Stomach smooth muscle (tissue), 2 donors: Measurements from ENCODE around the gene RBP3.

ENCODE experiments used
- H3K27ac ChIP-seq: one replicate; pipeline ENCODE4 v1.7.0; 2013; ENCODE audit warnings: mild to moderate bottlenecking, low read length, inconsistent platforms
- H3K27me3 ChIP-seq, 2 donors: one replicate each; pipeline ENCODE4 v1.7.0; 2013; ENCODE audit warnings: low read length in 2 of 2; ENCODE audit not compliant: insufficient read depth in 2 of 2, control insufficient read depth in 1 of 2
- H3K36me3 ChIP-seq, 2 donors: one replicate each; pipeline ENCODE4 v1.7.0; 2013; ENCODE audit warnings: low read length in 2 of 2; ENCODE audit not compliant: control insufficient read depth in 2 of 2, insufficient read depth in 2 of 2
- H3K4me1 ChIP-seq: one replicate; pipeline ENCODE4 v1.7.0; 2013; ENCODE audit warnings: low read length; ENCODE audit not compliant: control insufficient read depth, insufficient read depth
- H3K4me3 ChIP-seq, 2 donors: one replicate each; pipeline ENCODE4 v1.7.0; 2013; ENCODE audit warnings: low read length in 2 of 2
- H3K9ac ChIP-seq, 2 donors: one replicate each; pipeline ENCODE4 v1.7.0; 2013; ENCODE audit warnings: low read length in 2 of 2, mild to moderate bottlenecking in 1 of 2
- H3K9me3 ChIP-seq, 2 donors: one replicate each; pipeline ENCODE4 v1.7.0; 2013; ENCODE audit warnings: low read length in 2 of 2; ENCODE audit not compliant: control insufficient read depth in 2 of 2
- donor health status: healthy.
- donor health status: Pancreatic carcinoma.

Gene RBP3

DNA sequence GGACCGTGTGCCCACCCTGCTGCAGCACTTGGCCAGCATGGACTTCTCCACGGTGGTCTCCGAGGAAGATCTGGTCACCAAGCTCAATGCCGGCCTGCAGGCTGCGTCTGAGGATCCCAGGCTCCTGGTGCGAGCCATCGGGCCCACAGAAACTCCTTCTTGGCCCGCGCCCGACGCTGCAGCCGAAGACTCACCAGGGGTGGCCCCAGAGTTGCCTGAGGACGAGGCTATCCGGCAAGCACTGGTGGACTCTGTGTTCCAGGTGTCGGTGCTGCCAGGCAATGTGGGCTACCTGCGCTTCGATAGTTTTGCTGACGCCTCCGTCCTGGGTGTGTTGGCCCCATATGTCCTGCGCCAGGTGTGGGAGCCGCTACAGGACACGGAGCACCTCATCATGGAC lies 1.4 kb downstream of the RBP3 start:
- Histone ChIP-seq H3K36me3 (no peaks in the 10 kb centered on the region), H3K4me1 (no peaks in the 10 kb centered on the region), H3K9me3 (no peaks in the 10 kb centered on the region), H3K4me3 (no peak overlapping the region), H3K27ac (no peak overlapping the region), H3K9ac (no peak overlapping the region), H3K27me3 (no peaks in the 10 kb centered on the region)

DNA sequence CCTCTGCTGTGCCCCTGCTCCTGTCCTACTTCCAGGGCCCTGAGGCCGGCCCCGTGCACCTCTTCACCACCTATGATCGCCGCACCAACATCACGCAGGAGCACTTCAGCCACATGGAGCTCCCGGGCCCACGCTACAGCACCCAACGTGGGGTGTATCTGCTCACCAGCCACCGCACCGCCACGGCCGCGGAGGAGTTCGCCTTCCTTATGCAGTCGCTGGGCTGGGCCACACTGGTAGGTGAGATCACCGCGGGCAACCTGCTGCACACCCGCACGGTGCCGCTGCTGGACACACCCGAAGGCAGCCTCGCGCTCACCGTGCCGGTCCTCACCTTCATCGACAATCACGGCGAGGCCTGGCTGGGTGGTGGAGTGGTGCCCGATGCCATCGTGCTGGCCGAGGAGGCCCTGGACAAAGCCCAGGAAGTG lies 1.8 kb downstream of the RBP3 start:
- Histone ChIP-seq H3K9ac (no peak overlapping the region), H3K27me3 (no peaks in the 10 kb centered on the region), H3K36me3 (no peaks in the 10 kb centered on the region), H3K9me3 (no peaks in the 10 kb centered on the region), H3K4me1 (no peaks in the 10 kb centered on the region), H3K27ac (no peak overlapping the region), H3K4me3 (no peak overlapping the region)

DNA sequence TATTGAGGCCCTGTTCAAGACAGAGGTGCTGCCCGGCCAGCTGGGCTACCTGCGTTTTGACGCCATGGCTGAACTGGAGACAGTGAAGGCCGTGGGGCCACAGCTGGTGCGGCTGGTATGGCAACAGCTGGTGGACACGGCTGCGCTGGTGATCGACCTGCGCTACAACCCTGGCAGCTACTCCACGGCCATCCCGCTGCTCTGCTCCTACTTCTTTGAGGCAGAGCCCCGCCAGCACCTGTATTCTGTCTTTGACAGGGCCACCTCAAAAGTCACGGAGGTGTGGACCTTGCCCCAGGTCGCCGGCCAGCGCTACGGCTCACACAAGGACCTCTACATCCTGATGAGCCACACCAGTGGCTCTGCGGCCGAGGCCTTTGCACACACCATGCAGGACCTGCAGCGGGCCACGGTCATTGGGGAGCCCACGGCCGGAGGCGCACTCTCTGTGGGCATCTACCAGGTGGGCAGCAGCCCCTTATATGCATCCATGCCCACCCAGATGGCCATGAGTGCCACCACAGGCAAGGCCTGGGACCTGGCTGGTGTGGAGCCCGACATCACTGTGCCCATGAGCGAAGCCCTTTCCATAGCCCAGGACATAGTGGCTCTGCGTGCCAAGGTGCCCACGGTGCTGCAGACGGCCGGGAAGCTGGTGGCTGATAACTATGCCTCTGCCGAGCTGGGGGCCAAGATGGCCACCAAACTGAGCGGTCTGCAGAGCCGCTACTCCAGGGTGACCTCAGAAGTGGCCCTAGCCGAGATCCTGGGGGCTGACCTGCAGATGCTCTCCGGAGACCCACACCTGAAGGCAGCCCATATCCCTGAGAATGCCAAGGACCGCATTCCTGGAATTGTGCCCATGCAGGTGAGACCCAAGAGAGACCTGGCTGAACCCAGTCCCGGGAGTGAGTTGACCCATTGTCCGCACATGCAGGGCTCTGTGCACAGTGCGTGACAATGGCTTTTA lies 2.8 kb downstream of the RBP3 start:
- Histone ChIP-seq H3K27me3 (no peaks in the 10 kb centered on the region), H3K9me3 (no peaks in the 10 kb centered on the region), H3K4me1 (no peaks in the 10 kb centered on the region), H3K27ac (no peak overlapping the region), H3K4me3 (no peak overlapping the region), H3K9ac (no peak overlapping the region), H3K36me3 (no peaks in the 10 kb centered on the region)

DNA sequence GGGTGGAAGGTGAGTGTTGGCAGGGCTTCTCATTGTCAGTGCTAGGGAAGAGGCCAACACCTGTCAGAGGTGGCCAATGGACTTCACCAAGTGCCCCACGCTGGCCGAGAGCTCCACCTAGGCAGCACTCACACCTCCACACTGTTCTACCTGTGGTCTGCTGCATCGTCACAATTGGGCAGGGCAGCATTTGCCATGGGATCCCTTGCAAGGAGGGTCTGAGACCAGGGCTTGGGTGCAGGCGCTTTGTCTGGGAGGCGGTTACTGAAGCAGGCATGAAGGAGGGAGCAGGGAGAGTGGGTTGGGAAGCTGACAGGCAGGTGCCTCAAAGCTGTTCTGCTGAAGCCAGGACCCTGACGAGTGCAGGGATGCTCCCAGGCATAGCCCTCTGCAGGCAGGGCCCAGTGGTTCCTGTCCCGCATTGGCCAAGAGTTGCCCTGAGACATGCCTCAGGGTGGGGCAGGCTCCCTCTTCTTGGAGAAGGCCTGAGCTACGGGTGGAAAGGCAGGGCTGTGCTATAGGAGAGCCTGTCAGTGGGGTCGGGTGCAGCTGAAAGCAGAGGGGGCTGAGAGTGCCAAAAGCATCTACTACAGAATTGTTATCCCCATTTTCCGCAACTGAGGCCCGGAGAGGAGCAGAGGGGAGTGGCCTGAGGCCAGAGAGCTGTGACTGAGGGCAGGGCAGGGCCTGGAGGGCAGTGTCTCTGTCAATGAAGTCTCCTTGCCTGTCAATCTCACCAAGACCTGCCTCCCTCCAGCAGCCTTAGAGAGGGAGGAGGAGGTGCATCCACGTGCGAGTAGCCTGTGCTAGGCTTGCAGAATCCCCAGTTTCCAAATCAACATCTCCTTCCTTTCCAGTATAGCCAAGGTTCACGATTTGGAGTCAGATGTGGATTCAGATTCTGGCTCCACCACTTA lies 4.0 kb downstream of the RBP3 start:
- no peaks in the 10 kb centered on the region for H3K4me1 ChIP-seq
- H3K9ac ChIP-seq, result no peak overlapping the region
- H3K36me3 ChIP-seq, result no peaks in the 10 kb centered on the region
- no peaks in the 10 kb centered on the region for H3K27me3 ChIP-seq
- H3K4me3 ChIP-seq, result no peak overlapping the region
- H3K9me3 ChIP-seq, result no peaks in the 10 kb centered on the region
- H3K27ac ChIP-seq, result no peak overlapping the region

DNA sequence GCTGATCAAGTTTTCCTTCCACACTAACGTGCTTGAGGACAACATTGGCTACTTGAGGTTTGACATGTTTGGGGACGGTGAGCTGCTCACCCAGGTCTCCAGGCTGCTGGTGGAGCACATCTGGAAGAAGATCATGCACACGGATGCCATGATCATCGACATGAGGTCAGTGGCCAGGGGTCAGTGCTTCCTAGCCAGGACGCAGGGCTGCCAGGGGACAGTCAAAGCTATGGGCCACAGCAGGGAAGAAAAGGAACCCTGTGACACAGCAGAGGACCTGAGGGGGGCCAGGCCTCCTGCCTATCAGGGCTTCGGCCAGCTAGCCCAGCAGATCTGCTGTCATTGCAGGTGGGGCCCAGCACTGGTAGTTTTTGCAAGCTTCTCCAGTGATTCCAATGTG lies 5.2 kb downstream of the RBP3 start:
- Histone ChIP-seq H3K4me3 (no peak overlapping the region), H3K27me3 (no peaks in the 10 kb centered on the region), H3K27ac (no peak overlapping the region), H3K36me3 (no peaks in the 10 kb centered on the region), H3K4me1 (no peaks in the 10 kb centered on the region), H3K9ac (no peak overlapping the region), H3K9me3 (no peaks in the 10 kb centered on the region)

DNA sequence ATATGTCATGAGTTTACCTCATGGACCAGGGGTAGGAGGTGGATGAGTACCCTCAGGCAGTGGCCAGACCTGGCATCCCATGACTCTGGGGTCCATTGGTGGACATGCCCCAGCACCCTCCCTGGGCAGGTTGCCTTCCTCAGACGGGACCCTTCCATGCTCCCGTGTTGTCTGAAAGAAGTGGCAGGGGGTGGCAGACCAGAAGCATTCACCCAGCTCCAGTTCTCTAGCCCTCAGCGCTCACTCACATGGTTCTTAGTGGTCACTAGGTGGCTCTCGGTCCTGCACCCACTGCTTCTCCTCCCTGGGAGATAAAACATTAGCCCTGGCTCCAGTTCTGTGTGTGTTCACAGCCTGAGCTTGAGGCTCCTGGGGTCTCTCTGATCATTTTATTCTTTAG lies 6.0 kb downstream of the RBP3 start:
- H3K27ac ChIP-seq, result no peak overlapping the region
- H3K9ac ChIP-seq, result no peak overlapping the region
- H3K4me3 ChIP-seq, result no peak overlapping the region

DNA sequence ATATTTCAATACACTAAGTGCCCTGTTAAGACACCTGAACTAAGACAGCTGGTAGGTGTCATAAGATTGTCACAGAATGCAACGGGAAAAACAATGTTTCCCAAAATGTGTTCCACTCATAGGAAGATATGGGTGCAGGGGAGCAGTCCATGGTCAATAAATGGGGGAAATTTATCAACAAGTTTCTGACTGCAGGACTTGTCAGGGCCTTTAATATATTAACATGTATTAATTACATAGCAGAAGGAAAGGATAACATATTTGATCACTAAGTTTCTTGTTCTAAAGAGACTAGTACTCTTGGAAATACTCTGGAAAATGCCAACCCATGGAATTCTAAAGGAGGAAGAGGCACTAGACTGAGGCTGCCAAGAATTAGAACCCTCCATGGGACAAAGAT lies 6.7 kb downstream of the RBP3 start:
- no peaks in the 10 kb centered on the region for H3K4me1 ChIP-seq
- no peak overlapping the region for H3K4me3 ChIP-seq
- H3K27me3 ChIP-seq, result peaks cover 0 to 2% of the 10 kb centered on the region in 2 donors
- no peaks in the 10 kb centered on the region for H3K9me3 ChIP-seq
- H3K27ac ChIP-seq, result no peak overlapping the region
- H3K9ac ChIP-seq, result no peak overlapping the region
- H3K36me3 ChIP-seq, result no peaks in the 10 kb centered on the region

More for the DNA sequence above, 6.0 kb downstream of the RBP3 start:
- Histone ChIP-seq H3K36me3 (no peaks in the 10 kb centered on the region), H3K9me3 (no peaks in the 10 kb centered on the region), H3K27me3 (peaks cover 0 to under 1% of the 10 kb centered on the region in 2 donors), H3K4me1 (no peaks in the 10 kb centered on the region)

DNA sequence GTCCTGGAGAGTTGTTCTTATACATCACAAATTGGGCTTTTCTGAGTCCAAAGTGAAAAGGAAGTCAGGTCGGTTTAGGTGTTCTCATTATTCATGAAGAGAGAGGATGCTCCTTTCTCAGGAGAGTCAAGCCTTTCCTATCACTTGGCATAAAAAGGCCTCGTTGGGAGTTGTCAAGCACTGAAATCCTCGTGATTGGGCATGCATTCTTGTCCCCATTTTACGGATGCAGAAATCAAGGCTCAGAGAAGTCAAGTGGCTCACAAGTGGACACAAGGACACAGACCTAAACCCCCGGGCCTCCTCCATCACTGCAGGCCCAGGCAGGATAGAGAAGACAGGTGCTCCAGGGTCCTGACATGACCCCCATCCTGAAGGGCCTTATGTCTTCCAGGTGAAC lies 8.5 kb downstream of the RBP3 start:
- Histone ChIP-seq H3K36me3 (no peaks in the 10 kb centered on the region), H3K27ac (no peak overlapping the region), H3K4me1 (no peaks in the 10 kb centered on the region), H3K9ac (no peak overlapping the region), H3K4me3 (no peak overlapping the region), H3K27me3 (peaks cover 0 to 2% of the 10 kb centered on the region in 2 donors), H3K9me3 (no peaks in the 10 kb centered on the region)

DNA sequence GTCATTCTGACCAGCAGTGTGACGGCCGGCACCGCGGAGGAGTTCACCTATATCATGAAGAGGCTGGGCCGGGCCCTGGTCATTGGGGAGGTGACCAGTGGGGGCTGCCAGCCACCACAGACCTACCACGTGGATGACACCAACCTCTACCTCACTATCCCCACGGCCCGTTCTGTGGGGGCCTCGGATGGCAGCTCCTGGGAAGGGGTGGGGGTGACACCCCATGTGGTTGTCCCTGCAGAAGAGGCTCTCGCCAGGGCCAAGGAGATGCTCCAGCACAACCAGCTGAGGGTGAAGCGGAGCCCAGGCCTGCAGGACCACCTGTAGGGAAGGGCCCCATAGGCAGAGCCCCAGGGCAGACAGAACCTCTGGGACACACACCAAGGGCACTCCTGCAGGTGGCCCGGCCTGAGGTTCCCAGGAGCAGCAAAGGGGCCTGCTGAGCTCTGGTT lies 9.0 kb downstream of the RBP3 start:
- no peaks in the 10 kb centered on the region for H3K4me1 ChIP-seq
- no peak overlapping the region for H3K27ac ChIP-seq

DNA sequence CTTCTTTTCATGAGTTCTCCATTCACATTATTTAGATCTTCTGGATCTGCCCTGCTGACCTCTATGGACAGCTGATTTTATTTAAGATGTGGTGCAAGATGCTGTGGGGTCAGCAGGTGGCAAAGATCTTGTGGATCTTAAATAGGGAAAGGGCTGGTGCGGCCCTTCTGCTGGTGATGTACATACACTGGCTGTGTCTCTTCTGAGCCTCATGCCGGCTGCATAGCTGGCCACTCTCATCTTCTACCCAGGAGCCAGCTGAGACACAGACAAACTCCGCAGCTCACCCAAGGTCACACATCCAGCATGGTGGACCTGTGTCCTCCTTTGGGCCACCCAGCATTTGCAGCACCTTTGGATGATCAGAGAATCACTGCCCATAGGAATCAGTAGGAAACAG lies 9.7 kb downstream of the RBP3 start:
- H3K36me3 ChIP-seq, result no peaks in the 10 kb centered on the region
- H3K9me3 ChIP-seq, result no peaks in the 10 kb centered on the region
- H3K9ac ChIP-seq, result no peak overlapping the region
- no peaks in the 10 kb centered on the region for H3K4me1 ChIP-seq
- peaks cover 0 to 2% of the 10 kb centered on the region in 2 donors for H3K27me3 ChIP-seq
- H3K4me3 ChIP-seq, result no peak overlapping the region
- no peak overlapping the region for H3K27ac ChIP-seq

More for the DNA sequence above, 9.0 kb downstream of the RBP3 start:
- Histone ChIP-seq H3K36me3 (no peaks in the 10 kb centered on the region), H3K9me3 (no peaks in the 10 kb centered on the region), H3K9ac (no peak overlapping the region), H3K4me3 (no peak overlapping the region), H3K27me3 (peaks cover 0 to 2% of the 10 kb centered on the region in 2 donors)
